GM18951 (cell line): ENCODE results near the gene ATP6V0A4.
"Not testable (repeated sequence)": the region's sequence is repeated elsewhere in the genome, so short reads cannot be mapped to it uniquely, and the experiment has no call there.

Experiments
- POLR2A ChIP-seq: IDR thresholded peaks from 4 replicates; pipeline ENCODE4 v1.6.1; 2011; ENCODE audit warnings: mild to moderate bottlenecking; ENCODE audit not compliant: insufficient read length, insufficient read depth; ENCODE audit errors: extremely low read depth
- in situ Hi-C: fragments of 300-500 bp; cut with MboI; formaldehyde crosslinking; loops from one replicate; pipeline ENCODE4 v1.12.0; 2022; ENCODE audit warnings: low sequenced_read_pairs, mixed read lengths, inconsistent platforms; ENCODE audit not compliant: unreplicated experiment

ATP6V0A4 gene

DNA sequence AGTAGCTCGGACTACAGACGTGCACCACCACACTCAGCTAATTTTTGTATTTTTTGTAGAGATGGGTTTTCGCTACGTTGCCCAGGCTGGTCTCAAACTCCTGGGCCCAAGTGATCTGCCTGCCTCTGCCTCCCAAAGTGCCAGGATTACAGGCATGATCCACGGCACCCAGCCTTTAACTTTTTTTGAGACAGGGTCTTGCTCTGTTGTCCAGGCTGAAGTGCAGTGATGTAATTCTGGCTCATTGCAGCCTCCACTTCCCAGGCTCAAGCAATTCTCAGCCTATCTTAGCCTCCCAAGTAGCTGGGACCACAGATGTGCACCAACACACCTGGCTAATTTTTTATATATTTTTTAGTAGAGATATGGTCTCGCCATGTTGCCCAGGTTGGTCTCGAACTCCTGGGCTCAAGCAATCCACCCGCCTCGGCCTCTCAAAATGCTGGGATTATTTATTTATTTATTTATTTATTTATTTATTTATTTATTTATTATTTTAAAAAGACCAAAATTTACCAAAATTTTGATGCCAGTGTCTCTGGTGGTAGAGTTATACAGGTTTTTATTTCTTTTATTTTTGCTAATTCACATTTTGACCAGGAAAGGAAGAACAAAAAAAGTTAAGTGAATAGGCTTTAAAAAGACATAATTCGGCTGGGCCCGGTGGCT is 25.0 kb upstream of the ATP6V0A4 start:
- in situ Hi-C loops, result no loop called here
- TF ChIP-seq POLR2A, result no peak

DNA sequence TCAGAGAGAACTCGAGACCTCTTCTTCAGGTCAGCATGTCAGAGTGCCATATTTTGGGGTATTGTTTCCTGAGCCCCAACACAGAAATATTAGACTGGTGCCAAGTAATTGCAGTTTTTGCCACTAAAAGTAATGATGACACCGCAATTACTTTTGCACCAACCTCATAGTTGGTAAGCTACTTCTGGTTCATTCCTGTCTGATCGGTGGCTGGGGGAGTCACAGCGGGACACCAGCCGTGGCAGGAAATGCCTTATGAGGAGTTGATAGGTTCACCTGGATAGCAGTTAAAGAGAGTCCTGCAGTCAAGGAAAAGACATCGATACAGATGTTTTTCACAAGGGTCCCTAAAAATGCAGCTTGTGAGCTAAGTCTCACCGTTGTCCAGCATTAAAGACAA is 23.9 kb upstream of the ATP6V0A4 start:
- in situ Hi-C loops, result no loop called here
- TF ChIP-seq POLR2A, result no peak

DNA sequence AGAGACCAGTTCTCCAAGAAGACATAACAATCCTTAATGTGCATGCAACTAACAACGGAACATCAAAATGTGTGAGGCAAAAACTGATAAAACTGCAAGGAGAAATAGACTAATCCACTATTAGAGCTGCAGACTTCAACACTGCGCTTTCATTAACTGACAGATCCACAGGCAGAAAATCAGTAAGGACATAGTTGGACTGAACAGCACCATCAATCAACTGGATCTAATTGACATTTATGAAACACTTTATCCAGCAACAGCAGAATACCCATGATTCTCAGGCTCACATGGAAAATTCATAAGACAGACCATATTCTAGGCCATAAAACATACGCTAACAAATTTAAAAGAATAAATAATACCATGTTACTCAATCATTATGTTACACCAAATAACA is 21.6 kb upstream of the ATP6V0A4 start:
- TF ChIP-seq POLR2A, result no peak
- in situ Hi-C loops, result no loop called here

DNA sequence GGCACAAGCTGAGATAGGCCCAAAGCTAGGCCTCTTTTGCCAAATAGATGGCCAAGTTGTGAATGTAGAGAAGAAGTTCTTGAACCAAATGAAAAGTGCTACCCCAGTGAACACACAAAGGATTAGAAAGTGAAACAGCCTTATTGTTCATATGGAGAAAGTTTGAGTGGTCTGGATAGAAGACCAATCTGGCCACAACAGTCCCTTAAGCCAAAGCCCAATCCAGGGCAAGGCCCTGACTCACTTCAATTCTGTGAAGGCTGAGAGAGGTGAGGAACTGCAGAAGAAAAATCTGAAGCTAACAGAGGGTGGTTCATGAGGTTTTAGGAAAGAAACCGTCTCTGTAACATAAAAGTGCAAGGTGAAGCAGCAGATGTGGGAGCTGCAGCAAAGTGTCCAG is 18.7 kb upstream of the ATP6V0A4 start:
- in situ Hi-C loops, result no loop called here
- TF ChIP-seq POLR2A, result no peak

DNA sequence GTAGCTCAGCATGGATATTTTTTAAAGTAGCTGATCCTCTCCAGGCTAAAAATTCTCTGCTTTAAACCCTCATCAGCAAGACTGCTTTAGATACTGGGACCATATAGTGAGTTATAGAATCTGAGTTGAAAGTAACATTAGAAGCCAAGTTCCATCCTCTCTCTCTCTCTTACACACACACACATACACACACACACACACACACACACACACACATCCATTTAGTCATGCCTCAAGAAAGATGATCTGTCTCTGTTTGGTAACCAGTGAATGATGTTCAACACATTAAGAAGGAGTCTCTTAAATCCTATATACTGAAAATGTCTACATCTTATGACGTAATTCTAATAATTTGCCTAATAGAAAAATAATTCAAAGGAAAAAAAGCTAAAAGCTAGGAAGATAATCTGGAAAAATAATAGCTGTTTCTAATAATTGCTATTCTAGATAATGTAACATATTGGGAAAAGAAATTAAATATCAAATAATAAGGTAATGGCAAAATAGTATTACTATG is 16.9 kb upstream of the ATP6V0A4 start:
- no peak for TF ChIP-seq POLR2A
- in situ Hi-C loops, result no loop called here

DNA sequence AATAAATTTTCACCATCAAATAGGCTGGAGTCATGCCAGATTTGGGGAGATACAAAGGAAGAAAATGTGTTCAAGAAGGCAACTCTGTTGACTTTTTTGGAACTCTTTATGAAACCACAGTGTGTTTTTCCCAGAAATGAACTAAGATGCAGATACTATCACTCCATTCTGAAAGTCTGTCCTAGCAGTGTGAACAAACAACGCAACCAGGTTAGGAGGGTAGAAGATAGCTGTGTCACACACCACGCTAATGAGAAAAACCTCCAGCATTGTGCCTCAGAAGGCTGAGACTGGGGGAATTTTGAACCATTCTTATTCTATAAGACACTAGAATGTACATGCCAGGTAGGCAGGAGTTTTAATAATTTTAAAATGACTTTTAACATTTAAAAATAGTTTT is 15.9 kb upstream of the ATP6V0A4 start:
- in situ Hi-C loops, result no loop called here
- no peak for TF ChIP-seq POLR2A

DNA sequence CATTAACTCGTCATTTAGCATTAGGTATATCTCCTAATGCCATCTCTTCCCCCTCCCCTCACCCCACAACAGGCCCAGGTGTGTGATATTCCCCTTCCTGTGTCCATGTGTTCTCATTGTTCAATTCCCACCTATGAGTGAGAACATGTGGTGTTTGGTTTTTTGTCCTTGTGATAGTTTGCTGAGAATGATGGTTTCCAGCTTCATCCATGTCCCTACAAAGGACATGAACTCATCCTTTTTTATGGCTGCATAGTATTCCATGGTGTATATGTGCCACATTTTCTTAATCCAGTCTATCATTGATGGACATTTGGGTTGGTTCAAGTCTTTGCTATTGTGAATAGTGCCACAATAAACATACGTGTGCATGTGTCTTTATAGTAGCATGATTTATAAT is 13.3 kb upstream of the ATP6V0A4 start:
- in situ Hi-C loops, result not testable (repeated sequence)

DNA sequence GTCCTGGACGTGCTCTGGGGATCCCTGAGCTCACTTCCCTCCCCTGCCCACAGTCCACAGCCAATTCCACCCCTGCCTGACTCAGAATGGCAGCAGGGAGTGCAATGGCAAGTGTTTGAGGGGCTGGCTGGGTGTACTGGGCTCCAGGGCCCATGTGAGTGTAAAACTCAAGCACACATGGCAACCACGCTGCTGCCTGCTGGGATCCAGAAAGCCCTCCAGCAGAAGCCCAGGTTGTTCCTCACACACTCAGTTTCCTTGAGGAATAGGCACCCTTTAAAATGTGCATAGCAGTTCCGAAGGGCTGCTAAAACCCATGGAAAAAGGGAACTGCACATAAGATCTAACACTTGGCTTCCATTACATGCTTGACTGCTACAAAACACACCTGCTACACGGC is 11.3 kb upstream of the ATP6V0A4 start:
- in situ Hi-C loops, result no loop called here

DNA sequence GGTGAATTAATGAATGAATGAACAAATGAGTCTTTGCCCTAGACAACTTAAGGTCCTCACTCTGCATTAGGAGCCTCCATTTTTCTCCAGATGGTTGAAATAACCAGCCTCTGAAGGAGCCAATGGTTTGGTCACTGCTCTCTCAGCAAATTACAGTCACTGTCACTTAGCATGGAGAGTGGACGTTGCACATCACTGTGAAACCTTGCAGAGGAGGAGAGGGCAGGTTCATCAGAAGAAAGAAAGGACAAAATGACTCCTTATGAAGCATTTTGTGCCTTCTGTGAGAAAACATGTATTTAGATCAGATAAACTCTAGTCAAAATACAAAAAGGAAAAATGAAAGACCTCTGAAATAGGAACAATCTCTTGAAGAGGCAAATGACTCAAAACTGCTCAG is 6.6 kb upstream of the ATP6V0A4 start:
- no peak for TF ChIP-seq POLR2A
- in situ Hi-C loops, result no loop called here

More for the DNA sequence above, 11.3 kb upstream of the ATP6V0A4 start:
- no peak for TF ChIP-seq POLR2A

DNA sequence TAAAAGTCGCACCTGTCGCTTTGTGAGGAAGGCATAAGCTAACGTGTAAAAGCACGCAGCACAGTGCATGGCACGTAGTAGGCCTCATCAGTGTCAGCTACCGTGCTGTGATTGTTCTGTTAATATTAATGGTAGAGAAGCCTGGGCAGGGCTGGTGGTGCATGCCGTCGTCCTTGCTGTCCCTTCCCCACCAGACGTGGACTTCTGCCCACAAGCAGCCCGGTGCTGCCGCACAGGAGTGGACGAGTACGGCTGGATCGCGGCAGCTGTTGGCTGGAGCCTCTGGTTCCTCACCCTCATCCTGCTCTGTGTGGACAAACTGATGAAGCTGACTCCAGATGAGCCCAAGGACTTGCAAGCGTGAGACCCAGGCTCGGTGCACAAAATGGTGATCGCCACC is 4.7 kb upstream of the ATP6V0A4 start:
- TF ChIP-seq POLR2A, result no peak

DNA sequence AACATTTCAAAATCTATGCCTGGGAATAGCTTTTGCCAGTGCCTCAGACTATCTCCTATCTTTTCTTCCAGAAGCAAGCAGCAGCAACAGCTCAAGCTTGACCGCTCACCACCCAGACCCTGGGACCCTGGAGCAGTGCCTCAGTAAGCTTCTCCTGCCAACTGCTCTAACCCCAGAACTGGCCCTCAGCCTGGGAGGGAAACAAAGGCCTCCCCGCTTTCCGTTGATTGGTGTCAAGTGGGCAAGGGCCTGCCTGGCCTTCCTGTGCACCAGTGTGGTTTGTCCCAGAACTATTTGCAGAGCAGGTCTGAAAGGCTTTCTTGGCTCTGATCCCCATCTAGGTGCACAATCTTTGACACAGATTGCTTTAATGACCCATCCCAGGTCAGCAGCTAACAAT is 3.3 kb upstream of the ATP6V0A4 start:
- no peak for TF ChIP-seq POLR2A
- in situ Hi-C loops, result no loop called here

More for the DNA sequence above, 4.7 kb upstream of the ATP6V0A4 start:
- in situ Hi-C loops, result no loop called here

DNA sequence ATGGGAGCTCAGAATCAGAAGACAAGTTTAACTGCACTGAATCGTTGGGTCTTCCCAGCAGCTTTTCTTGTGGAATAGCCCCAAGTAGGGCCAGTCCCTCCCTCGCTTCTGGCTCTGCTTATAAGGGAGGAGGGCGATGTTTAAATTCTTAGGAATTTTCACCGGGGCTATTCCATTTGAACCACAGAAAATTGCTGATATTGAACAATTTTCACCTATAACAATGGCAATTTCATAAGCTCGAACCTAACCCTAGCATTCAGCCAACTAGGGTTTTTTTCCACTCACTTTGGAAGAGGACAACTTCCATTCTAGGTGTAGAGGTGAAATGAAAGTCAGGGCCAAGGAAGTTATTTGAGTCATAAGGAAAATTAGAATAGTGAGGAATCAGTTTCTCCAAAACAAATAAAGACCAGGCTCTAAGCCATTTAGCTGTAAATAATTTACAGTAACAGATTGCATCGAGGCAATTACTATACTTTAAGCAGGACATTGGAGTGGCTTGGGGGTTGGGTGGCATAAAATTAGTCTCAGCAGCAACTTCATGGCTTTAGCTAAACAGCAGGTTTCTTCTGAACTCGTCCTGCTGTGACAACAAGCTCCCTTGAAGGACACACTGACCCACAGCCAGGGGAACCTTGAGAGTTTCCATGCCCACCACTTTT is 1.5 kb upstream of the ATP6V0A4 start:
- no peak for TF ChIP-seq POLR2A
- in situ Hi-C loops, result no loop called here

DNA sequence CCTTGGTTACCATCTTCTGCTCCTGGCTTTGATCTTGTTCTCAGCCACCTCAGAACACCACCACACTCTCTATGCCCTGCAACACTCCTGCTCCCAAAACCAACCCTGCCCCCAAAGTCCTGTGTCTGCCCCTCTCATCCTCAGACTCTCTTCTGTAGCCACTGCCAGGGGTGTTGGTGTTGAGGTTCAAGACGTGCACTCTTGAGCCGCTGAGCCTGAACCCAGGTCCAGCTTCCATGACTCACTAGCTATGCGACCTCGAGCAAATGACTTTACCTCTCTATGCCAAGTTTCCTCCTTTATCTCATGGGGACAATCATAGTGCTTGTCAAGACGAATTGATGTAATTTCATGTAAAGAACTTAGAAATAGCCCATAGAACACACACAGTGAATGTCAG is 840 bp upstream of the ATP6V0A4 start:
- TF ChIP-seq POLR2A, result no peak
- in situ Hi-C loops, result no loop called here

DNA sequence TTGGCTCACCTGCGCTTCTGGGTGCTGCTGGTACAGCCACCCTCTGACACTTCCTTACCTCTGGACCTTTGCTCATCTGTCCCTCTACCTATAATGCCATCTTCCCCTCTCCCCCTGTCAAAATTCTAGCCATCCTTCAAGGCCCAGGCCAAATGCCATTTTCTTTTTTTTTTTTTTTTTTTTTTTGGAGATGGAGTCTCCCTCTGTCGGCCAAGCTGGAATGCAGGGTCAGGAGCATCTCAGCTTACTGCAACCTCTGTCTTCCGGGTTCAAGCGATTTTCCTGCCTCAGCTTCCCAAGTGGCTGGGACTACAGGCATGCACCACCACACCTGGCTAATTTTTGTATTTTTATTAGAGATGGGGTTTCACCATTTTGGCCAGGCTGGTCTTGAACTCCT is 950 bp downstream of the ATP6V0A4 start:
- in situ Hi-C loops, result not testable (repeated sequence)
